MCF 10A (cell line): Measurements from ENCODE around the gene CCSER2. TPM values are rescaled to one million over a fixed set of nuclear protein-coding genes. Genes with fewer than 3 reads are reported as not detected.
"Not testable (repeated sequence)": the region's sequence is repeated elsewhere in the genome, so short reads cannot be mapped to it uniquely, and the experiment has no call there.

Experiments used
- BruUV-seq: library from RNA; stranded (reverse); fragments of 400-500 nt; replicated peaks from 2 replicates; lab custom pipeline; 2021; lab: Mats Ljungman, UMichigan
- CTCF ChIA-PET: fragments of 300-600 bp; sonication (Branson Sonifier 250); formaldehyde crosslinking; extraction: SDS; loops from one replicate; lab custom pipeline; 2021; ENCODE audit warnings: antibody characterized with exemption, inconsistent platforms; lab: Yijun Ruan, JAX
- POLR2A ChIA-PET: fragments of 300-600, 350-650 bp; sonication (Branson Sonifier 250); formaldehyde crosslinking; extraction: SDS; loops from one replicate; lab custom pipeline; 2020; ENCODE audit warnings: antibody characterized with exemption, inconsistent platforms; lab: Yijun Ruan, JAX
- DNase-seq: peaks from one replicate; pipeline ENCODE4 v3.0.0-alpha.2; 2018; ENCODE audit not compliant: unreplicated experiment
- H3K27ac Mint-ChIP-seq: one replicate; pipeline ENCODE4 v1.8.0; 2022; ENCODE audit warnings: mild to moderate bottlenecking, low read depth, mixed read lengths; ENCODE audit not compliant: unreplicated experiment
- H3K27me3 Mint-ChIP-seq: one replicate; pipeline ENCODE4 v1.8.0; 2022; ENCODE audit warnings: mixed read lengths; ENCODE audit not compliant: insufficient read depth, unreplicated experiment
- H3K36me3 Mint-ChIP-seq: one replicate; pipeline ENCODE4 v1.8.0; 2022; ENCODE audit warnings: mild to moderate bottlenecking, moderate library complexity, mixed read lengths; ENCODE audit not compliant: insufficient read depth, unreplicated experiment
- H3K4me1 Mint-ChIP-seq: one replicate; pipeline ENCODE4 v1.8.0; 2022; ENCODE audit warnings: mixed read lengths; ENCODE audit not compliant: insufficient read depth, unreplicated experiment
- H3K4me3 Mint-ChIP-seq: one replicate; pipeline ENCODE4 v1.8.0; 2022; ENCODE audit warnings: mild to moderate bottlenecking, moderate library complexity, mixed read lengths; ENCODE audit not compliant: unreplicated experiment
- H3K9me3 Mint-ChIP-seq: one replicate; pipeline ENCODE4 v1.8.0; 2022; ENCODE audit warnings: mixed read lengths; ENCODE audit not compliant: unreplicated experiment
- intact Hi-C: fragments of 100-400 bp; cut with micrococcal nuclease; formaldehyde crosslinking; loops from 2 replicates; pipeline ENCODE4 v1.14.1; 2022
- total RNA-seq: library from RNA; stranded (reverse); gene quantifications from 2 replicates; pipeline ENCODE4 v1.2.3, GENCODE V29; 2022
- TF ChIP-seq, protein P1 (sequence below): fragments of 200-600 bp; IDR thresholded peaks from one replicate; pipeline ENCODE4 v1.8.0; 2022; ENCODE audit warnings: antibody characterized with exemption, mild to moderate bottlenecking; ENCODE audit not compliant: unreplicated experiment

The CCSER2 gene
- total RNA-seq, 1 experiment from 2014 or later, result 70.0 TPM

DNA sequence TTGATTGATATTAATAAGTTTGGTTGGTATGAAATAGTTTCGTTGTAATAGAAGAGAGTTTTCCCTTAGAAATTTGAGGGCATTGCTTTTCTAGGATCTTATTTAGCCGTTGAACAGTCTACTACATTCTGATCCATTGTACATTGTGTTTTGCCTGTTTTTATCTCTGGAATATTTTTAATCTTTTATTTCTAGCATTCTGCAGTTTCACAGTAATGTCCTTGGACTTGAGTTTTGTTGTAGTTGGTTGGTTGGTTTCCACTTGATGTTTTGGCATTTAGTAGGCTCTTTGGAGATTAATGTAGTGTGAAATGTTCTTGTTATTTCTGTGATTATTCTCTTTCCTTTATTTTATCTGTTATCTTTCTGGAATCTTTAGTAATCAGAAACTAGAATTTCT, 112.4 kb downstream of the CCSER2 start:
- Mint-ChIP-seq H3K4me3 (no peak overlapping the region), H3K4me1 (no peaks in the 10 kb centered on the region), H3K9me3 (peaks cover 7% of the 10 kb centered on the region), H3K27me3 (no peaks in the 10 kb centered on the region), H3K27ac (no peak overlapping the region), H3K36me3 (peaks cover 32% of the 10 kb centered on the region)
- TF ChIP-seq, protein P1, sequence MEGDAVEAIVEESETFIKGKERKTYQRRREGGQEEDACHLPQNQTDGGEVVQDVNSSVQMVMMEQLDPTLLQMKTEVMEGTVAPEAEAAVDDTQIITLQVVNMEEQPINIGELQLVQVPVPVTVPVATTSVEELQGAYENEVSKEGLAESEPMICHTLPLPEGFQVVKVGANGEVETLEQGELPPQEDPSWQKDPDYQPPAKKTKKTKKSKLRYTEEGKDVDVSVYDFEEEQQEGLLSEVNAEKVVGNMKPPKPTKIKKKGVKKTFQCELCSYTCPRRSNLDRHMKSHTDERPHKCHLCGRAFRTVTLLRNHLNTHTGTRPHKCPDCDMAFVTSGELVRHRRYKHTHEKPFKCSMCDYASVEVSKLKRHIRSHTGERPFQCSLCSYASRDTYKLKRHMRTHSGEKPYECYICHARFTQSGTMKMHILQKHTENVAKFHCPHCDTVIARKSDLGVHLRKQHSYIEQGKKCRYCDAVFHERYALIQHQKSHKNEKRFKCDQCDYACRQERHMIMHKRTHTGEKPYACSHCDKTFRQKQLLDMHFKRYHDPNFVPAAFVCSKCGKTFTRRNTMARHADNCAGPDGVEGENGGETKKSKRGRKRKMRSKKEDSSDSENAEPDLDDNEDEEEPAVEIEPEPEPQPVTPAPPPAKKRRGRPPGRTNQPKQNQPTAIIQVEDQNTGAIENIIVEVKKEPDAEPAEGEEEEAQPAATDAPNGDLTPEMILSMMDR, result no peak
- no peak for DNase-seq
- ChIA-PET POLR2A (interaction anchor here (0.6 kb wide), 1 partner anchor 33 kb away, joined by 5 read pairs; no protein-coding TSS in a partner anchor), CTCF (no interaction called here)
- intact Hi-C loops, result no loop called here
- no TSS peak for BruUV-seq

DNA sequence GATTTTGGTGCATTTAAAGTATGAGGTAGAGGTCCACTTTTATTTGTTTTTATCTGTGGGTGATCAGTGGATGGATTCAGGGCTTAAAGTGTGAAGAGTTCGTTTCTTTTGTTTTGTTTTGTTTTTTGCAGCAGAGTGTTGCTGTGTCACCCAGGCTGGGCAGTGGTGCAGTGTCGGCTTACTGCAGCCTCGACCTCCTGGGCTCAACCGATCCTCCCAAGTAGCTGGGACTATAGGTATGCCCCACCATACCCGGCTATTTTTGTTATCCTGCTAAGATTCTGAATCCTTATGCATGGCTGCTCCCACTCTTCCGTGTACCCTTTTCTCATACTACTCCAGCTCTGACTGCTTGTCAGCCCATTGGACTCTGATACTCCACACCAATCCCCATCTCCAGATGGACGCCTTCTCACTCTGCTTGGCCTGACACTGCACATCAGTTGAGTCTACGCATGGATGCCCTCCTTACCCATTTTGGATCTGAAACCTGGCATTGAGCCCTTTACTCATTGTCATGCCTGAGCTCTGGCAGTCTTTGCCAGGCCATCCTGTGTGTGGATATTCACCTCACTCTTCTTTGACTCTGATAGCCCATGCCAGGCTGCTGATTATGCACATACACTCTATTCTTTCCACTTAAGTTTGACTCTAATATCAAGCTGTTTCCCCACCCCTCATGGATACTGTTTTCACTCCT, 119.5 kb downstream of the CCSER2 start:
- TF ChIP-seq, protein P1, result no peak
- H3K9me3 Mint-ChIP-seq, result no peaks in the 10 kb centered on the region
- POLR2A ChIA-PET, result interaction anchor here (0.7 kb wide), 1 partner anchor 1896 kb away, joined by 3 read pairs; no protein-coding TSS in a partner anchor
- intact Hi-C loops, result no loop called here
- H3K27ac Mint-ChIP-seq, result no peak overlapping the region
- H3K4me1 Mint-ChIP-seq, result no peaks in the 10 kb centered on the region
- DNase-seq, result no peak
- peaks cover 23% of the 10 kb centered on the region for H3K36me3 Mint-ChIP-seq
- CTCF ChIA-PET, result interaction anchor here (0.7 kb wide), 1 partner anchor 15 kb away, joined by 4 read pairs; no protein-coding TSS in a partner anchor
- BruUV-seq, result no TSS peak
- no peak overlapping the region for H3K4me3 Mint-ChIP-seq
- no peaks in the 10 kb centered on the region for H3K27me3 Mint-ChIP-seq

DNA sequence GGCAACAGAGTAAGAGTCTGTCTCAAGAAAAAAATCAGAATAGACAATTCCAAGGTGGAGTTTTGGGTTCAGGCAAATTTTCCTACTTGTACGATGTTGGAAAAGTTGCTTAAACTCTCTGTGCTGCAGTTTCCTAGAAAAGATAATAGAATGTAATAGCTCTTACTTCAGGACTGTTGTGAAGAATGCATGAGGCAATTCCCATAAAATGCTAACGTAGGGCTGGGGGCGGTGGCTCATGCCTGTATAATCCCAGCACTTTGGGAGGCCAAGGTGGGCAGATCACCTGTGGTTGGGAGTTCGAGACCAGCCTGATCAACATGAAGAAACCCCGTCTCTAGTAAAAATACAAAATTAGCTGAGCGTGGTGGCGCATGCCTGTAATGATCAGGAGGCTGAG, 121.0 kb downstream of the CCSER2 start:
- POLR2A ChIA-PET, result interaction anchor here (0.7 kb wide), 1 partner anchor 14 kb away, joined by 3 read pairs; no protein-coding TSS in a partner anchor
- H3K27ac Mint-ChIP-seq, CTCF ChIA-PET, H3K9me3 Mint-ChIP-seq, H3K4me1 Mint-ChIP-seq, DNase-seq, BruUV-seq, H3K27me3 Mint-ChIP-seq, H3K4me3 Mint-ChIP-seq, intact Hi-C loops: not testable (repeated sequence)
- H3K36me3 Mint-ChIP-seq, result peaks cover 11% of the 10 kb centered on the region

DNA sequence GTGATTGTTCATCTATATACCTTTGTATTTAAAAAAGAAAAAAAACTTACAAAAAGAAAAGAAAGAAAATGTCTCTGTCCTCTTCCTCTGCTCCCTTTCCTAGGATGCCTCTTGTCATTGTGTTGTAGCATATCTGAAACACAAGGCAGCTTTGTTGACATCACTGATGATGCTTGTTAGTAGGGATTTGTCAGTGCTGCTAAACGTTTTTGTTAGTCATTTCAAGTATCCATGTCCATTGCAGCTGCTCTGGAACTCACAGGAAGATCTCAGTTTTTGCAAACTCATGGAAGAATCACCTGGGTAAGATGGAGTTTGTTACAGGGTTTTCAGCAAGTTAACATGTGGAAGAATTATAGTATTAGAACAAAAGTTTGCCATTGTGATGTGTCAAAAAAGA, 123.6 kb downstream of the CCSER2 start:
- H3K4me1 Mint-ChIP-seq, result no peaks in the 10 kb centered on the region
- H3K36me3 Mint-ChIP-seq, result peaks cover 11% of the 10 kb centered on the region
- no TSS peak for BruUV-seq
- no peak overlapping the region for H3K27ac Mint-ChIP-seq
- TF ChIP-seq, protein P1, result no peak
- no peak overlapping the region for H3K4me3 Mint-ChIP-seq
- CTCF ChIA-PET, result interaction anchor here (0.6 kb wide), 1 partner anchor 1591 kb away, joined by 3 read pairs; no protein-coding TSS in a partner anchor
- POLR2A ChIA-PET, result interaction anchor here (1.1 kb wide), 1 partner anchor 27 kb away, joined by 3 read pairs; no protein-coding TSS in a partner anchor
- no peaks in the 10 kb centered on the region for H3K9me3 Mint-ChIP-seq
- no peaks in the 10 kb centered on the region for H3K27me3 Mint-ChIP-seq
- DNase-seq, result no peak
- intact Hi-C loops, result no loop called here
